Measurements from ENCODE around the gene ATXN8OS. TPM values are rescaled to one million over a fixed set of nuclear protein-coding genes. Genes with fewer than 3 reads are reported as not detected.

Gene ATXN8OS
- total RNA-seq, 1 donor from 2014 or later, result not detected

GRCh38 chr13:70098669-70099068, 9.0 kb upstream of the ATXN8OS start:
- H3K9me3 Mint-ChIP-seq (ENCODE audit: low read depth), result no peaks in the 10 kb centered on the region
- H3K4me3 Mint-ChIP-seq (ENCODE audit: unreplicated experiment), result no peak overlapping the region
- no peak for DNase-seq (ENCODE audit: low spot score)
- TF ChIP-seq, protein P1, sequence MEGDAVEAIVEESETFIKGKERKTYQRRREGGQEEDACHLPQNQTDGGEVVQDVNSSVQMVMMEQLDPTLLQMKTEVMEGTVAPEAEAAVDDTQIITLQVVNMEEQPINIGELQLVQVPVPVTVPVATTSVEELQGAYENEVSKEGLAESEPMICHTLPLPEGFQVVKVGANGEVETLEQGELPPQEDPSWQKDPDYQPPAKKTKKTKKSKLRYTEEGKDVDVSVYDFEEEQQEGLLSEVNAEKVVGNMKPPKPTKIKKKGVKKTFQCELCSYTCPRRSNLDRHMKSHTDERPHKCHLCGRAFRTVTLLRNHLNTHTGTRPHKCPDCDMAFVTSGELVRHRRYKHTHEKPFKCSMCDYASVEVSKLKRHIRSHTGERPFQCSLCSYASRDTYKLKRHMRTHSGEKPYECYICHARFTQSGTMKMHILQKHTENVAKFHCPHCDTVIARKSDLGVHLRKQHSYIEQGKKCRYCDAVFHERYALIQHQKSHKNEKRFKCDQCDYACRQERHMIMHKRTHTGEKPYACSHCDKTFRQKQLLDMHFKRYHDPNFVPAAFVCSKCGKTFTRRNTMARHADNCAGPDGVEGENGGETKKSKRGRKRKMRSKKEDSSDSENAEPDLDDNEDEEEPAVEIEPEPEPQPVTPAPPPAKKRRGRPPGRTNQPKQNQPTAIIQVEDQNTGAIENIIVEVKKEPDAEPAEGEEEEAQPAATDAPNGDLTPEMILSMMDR (IDR thresholded peaks at IDR 0.05), result peak; percentile 89
- H3K27me3 Mint-ChIP-seq (ENCODE audit: low read depth), result peaks cover 4% of the 10 kb centered on the region
- H3K36me3 Mint-ChIP-seq (ENCODE audit: low read depth), result no peaks in the 10 kb centered on the region
- no peaks in the 10 kb centered on the region for H3K4me1 Mint-ChIP-seq (ENCODE audit: low read depth)
- H3K27ac Mint-ChIP-seq (ENCODE audit: unreplicated experiment), result no peak overlapping the region

DNA sequence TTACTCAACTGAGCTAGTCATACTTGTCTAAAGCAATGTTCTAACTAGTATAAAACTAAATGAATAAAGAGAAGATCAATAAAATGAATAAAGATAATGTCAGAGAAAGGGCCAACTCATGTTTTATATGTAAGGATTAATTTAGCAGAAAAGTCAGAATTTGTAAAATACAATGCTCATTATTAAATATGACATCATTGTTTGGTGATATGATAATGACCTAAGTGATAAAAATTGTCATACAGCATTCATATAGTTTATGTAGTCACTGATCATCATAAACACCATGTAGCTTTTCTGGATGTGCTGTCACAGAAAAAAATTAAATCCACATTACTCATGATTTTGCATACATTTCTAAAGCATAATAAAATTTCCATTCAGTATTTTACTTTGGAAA, 3.1 kb upstream of the ATXN8OS start:
- DNase-seq (ENCODE audit: low spot score), result no peak
- H3K4me1 Mint-ChIP-seq (ENCODE audit: low read depth), result peaks cover 10% of the 10 kb centered on the region
- no peak overlapping the region for H3K4me3 Mint-ChIP-seq (ENCODE audit: unreplicated experiment)
- peaks cover 24% of the 10 kb centered on the region for H3K27me3 Mint-ChIP-seq (ENCODE audit: low read depth)
- no peak overlapping the region for H3K27ac Mint-ChIP-seq (ENCODE audit: unreplicated experiment)
- no peaks in the 10 kb centered on the region for H3K9me3 Mint-ChIP-seq (ENCODE audit: low read depth)
- TF ChIP-seq, protein P1 (IDR thresholded peaks at IDR 0.05), result no peak
- H3K36me3 Mint-ChIP-seq (ENCODE audit: low read depth), result no peaks in the 10 kb centered on the region

DNA sequence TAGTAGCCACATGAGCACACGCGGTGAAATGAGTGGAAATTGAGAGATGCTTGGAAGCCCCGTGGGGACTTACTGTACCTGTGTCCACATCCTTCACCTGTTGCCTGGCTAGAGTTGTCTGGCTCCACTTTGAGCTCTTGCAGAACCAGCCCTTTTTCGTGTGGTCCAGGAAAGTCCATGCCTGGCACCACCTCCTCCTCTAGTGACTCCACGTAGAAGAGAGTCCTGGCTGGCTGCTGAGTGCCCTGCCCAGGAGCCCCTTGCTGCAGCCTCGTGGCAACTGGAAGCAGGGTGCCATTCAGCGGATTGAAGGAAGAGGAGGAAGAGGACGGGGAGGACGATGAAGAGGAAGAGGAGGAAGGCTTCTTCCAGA, 515 bp upstream of the ATXN8OS start:
- Mint-ChIP-seq H3K4me1 (ENCODE audit: low read depth) (peaks cover 10% of the 10 kb centered on the region), H3K9me3 (ENCODE audit: low read depth) (no peaks in the 10 kb centered on the region), H3K36me3 (ENCODE audit: low read depth) (no peaks in the 10 kb centered on the region), H3K27ac (ENCODE audit: unreplicated experiment) (no peak overlapping the region), H3K4me3 (ENCODE audit: unreplicated experiment) (peak overlapping the region; percentile 62), H3K27me3 (ENCODE audit: low read depth) (peaks cover 25% of the 10 kb centered on the region)
- TF ChIP-seq, protein P1 (IDR thresholded peaks at IDR 0.05), result no peak
- DNase-seq (ENCODE audit: low spot score), result no peak

GRCh38 chr13:70108356-70109105, 905 bp downstream of the ATXN8OS start, which contains the start of gene KLHL1:
Gene KLHL1, minus strand, starts transcription at chr13:70108452. Its CDS starts 753 bp downstream, at chr13:70107699.
- Mint-ChIP-seq H3K27ac (ENCODE audit: unreplicated experiment) (no peak within 1 kb of the TSS), H3K4me3 (ENCODE audit: unreplicated experiment) (peak within 1 kb of the TSS; percentile 62), H3K36me3 (ENCODE audit: low read depth) (no peaks in the 10 kb centered on the region), H3K27me3 (ENCODE audit: low read depth) (peaks cover 22% of the 10 kb centered on the region), H3K4me1 (ENCODE audit: low read depth) (peaks cover 10% of the 10 kb centered on the region), H3K9me3 (ENCODE audit: low read depth) (no peaks in the 10 kb centered on the region)
- TF ChIP-seq, protein P1 (IDR thresholded peaks at IDR 0.05), result no peak
- DNase-seq (ENCODE audit: low spot score), result no peak

- Mint-ChIP-seq H3K4me1 (ENCODE audit: low read depth) (no peaks in the 10 kb centered on the region), H3K27me3 (ENCODE audit: low read depth) (no peaks in the 10 kb centered on the region), H3K9me3 (ENCODE audit: low read depth) (no peaks in the 10 kb centered on the region), H3K27ac (ENCODE audit: unreplicated experiment) (no peak overlapping the region), H3K36me3 (ENCODE audit: low read depth) (no peaks in the 10 kb centered on the region), H3K4me3 (ENCODE audit: unreplicated experiment) (no peak overlapping the region)
- no peak for DNase-seq (ENCODE audit: low spot score)
- TF ChIP-seq, protein P1 (IDR thresholded peaks at IDR 0.05), result no peak
These were observed 9.8 kb downstream of the ATXN8OS start for GRCh38 chr13:70117338-70117905.

All from chondrocyte (in vitro differentiated cells).